Neural progenitor cell (in vitro differentiated cells): Measurements from ENCODE around the gene TPSAB1. TPM values are rescaled to one million over a fixed set of nuclear protein-coding genes. Genes with fewer than 3 reads are reported as not detected.

Experiments
- DNase-seq: peaks from one replicate; pipeline ENCODE4 v3.0.0-alpha.2; 2016; ENCODE audit warnings: low spot score
- H2AFZ ChIP-seq: fragments of 200-600 bp; sonication (generic); replicated peaks from 2 replicates; pipeline ENCODE4 v1.6.1; 2016; ENCODE audit warnings: antibody characterized with exemption
- H3F3A ChIP-seq: fragments of 200-600 bp; sonication (generic); 2 replicates; pipeline ENCODE4 v1.6.1; 2016; ENCODE audit warnings: antibody characterized with exemption, low read depth
- H3K27ac ChIP-seq: fragments of 200-600 bp; sonication (generic); 2 replicates; pipeline ENCODE4 v1.5.1; 2016; ENCODE audit warnings: mild to moderate bottlenecking
- H3K27me3 ChIP-seq: fragments of 200-600 bp; sonication (generic); 2 replicates; pipeline ENCODE4 v1.6.1; 2016; ENCODE audit warnings: mild to moderate bottlenecking, moderate library complexity
- H3K36me3 ChIP-seq: fragments of 200-600 bp; sonication (generic); 2 replicates; pipeline ENCODE4 v1.5.1; 2016
- H3K4me1 ChIP-seq: fragments of 200-600 bp; sonication (generic); 2 replicates; pipeline ENCODE4 v1.6.1; 2016; ENCODE audit warnings: mixed run types
- H3K4me2 ChIP-seq: fragments of 200-600 bp; sonication (generic); 2 replicates; pipeline ENCODE4 v1.6.1; 2016
- H3K4me3 ChIP-seq: fragments of 200-600 bp; sonication (generic); 2 replicates; pipeline ENCODE4 v1.5.1; 2016
- H3K79me2 ChIP-seq: fragments of 200-600 bp; sonication (generic); 2 replicates; pipeline ENCODE4 v1.6.1; 2016; ENCODE audit warnings: low read depth
- H3K9ac ChIP-seq: fragments of 200-600 bp; sonication (generic); 2 replicates; pipeline ENCODE4 v1.6.1; 2016
- H3K9me3 ChIP-seq: fragments of 200-600 bp; sonication (generic); 2 replicates; pipeline ENCODE4 v1.5.1; 2016; ENCODE audit warnings: low read depth
- H4K20me1 ChIP-seq: fragments of 200-600 bp; sonication (generic); 2 replicates; pipeline ENCODE4 v1.6.1; 2016; ENCODE audit warnings: low read depth
- H3K27ac Mint-ChIP-seq: 3 replicates; pipeline ENCODE4 v1.8.0; 2021; ENCODE audit warnings: mixed read lengths
- H3K27me3 Mint-ChIP-seq: 2 replicates; pipeline ENCODE4 v1.8.0; 2022; ENCODE audit warnings: low read depth, mild to moderate bottlenecking, inconsistent platforms, moderate library complexity, mixed read lengths; ENCODE audit not compliant: insufficient read depth
- H3K36me3 Mint-ChIP-seq: 3 replicates; pipeline ENCODE4 v1.8.0; 2021; ENCODE audit warnings: mixed read lengths
- H3K4me1 Mint-ChIP-seq: 3 replicates; pipeline ENCODE4 v1.8.0; 2021; ENCODE audit warnings: mixed read lengths
- H3K4me3 Mint-ChIP-seq: 3 replicates; pipeline ENCODE4 v1.8.0; 2021; ENCODE audit warnings: mild to moderate bottlenecking, moderate library complexity, mixed read lengths
- H3K9me3 Mint-ChIP-seq: 3 replicates; pipeline ENCODE4 v1.8.0; 2020; ENCODE audit warnings: mixed read lengths
- CTCF ChIP-seq: fragments of 200-600 bp; sonication (generic); IDR thresholded peaks from 2 replicates; pipeline ENCODE4 v1.5.1; 2017; ENCODE audit warnings: antibody characterized with exemption, mild to moderate bottlenecking
- EZH2 ChIP-seq: fragments of 200-600 bp; sonication (generic); IDR thresholded peaks from 2 replicates; pipeline ENCODE4 v1.6.1; 2017; ENCODE audit warnings: antibody characterized with exemption, mild to moderate bottlenecking, moderate library complexity
- EZH2phosphoT487 ChIP-seq: fragments of 200-600 bp; sonication (generic); IDR thresholded peaks from 2 replicates; pipeline ENCODE4 v1.6.1; 2017; ENCODE audit warnings: antibody characterized with exemption
- total RNA-seq: library from RNA; depleted of rRNA; stranded (reverse); fragments of >200 nt; gene quantifications from 2 replicates; pipeline ENCODE4 v1.2.3, GENCODE V29; 2015; ENCODE audit warnings: low replicate concordance

Gene TPSAB1
- total RNA-seq, 1 donor from 2014 or later: not detected

GRCh38 chr16:1218061-1218929 lies 22.2 kb upstream of the TPSAB1 start:
- Histone ChIP-seq H2AFZ (no peak overlapping the region), H3K4me2 (no peak overlapping the region), H3K4me1 (no peaks in the 10 kb centered on the region), H3K36me3 (no peaks in the 10 kb centered on the region), H3K9me3 (no peaks in the 10 kb centered on the region), H3K27me3 (no peaks in the 10 kb centered on the region), H4K20me1 (no peaks in the 10 kb centered on the region), H3F3A (no peaks in the 10 kb centered on the region), H3K9ac (no peak overlapping the region), H3K4me3 (no peak overlapping the region), H3K27ac (no peak overlapping the region), H3K79me2 (no peaks in the 10 kb centered on the region)
- Mint-ChIP-seq H3K4me3 (no peak overlapping the region), H3K27me3 (no peaks in the 10 kb centered on the region), H3K9me3 (no peaks in the 10 kb centered on the region), H3K4me1 (no peaks in the 10 kb centered on the region), H3K36me3 (no peaks in the 10 kb centered on the region), H3K27ac (no peak overlapping the region)
- TF ChIP-seq EZH2 (no peak), CTCF (no peak), EZH2phosphoT487 (no peak)
- DNase-seq: no peak

GRCh38 chr16:1218930-1219611 lies 21.4 kb upstream of the TPSAB1 start:
- no peak for TF ChIP-seq CTCF
- TF ChIP-seq EZH2phosphoT487: no peak
- no peak for TF ChIP-seq EZH2
- Histone ChIP-seq H3K4me3 (no peak overlapping the region), H3K9ac (no peak overlapping the region), H3K36me3 (no peaks in the 10 kb centered on the region), H3K27me3 (no peaks in the 10 kb centered on the region), H3K9me3 (no peaks in the 10 kb centered on the region), H2AFZ (no peak overlapping the region), H4K20me1 (no peaks in the 10 kb centered on the region), H3K27ac (no peak overlapping the region), H3K4me1 (no peaks in the 10 kb centered on the region), H3K4me2 (no peak overlapping the region), H3K79me2 (no peaks in the 10 kb centered on the region), H3F3A (no peaks in the 10 kb centered on the region)
- DNase-seq: no peak
- no peaks in the 10 kb centered on the region for H3K4me1 Mint-ChIP-seq
- H3K36me3 Mint-ChIP-seq: no peaks in the 10 kb centered on the region
- no peak overlapping the region for H3K27ac Mint-ChIP-seq
- H3K4me3 Mint-ChIP-seq: no peak overlapping the region
- peaks cover 2% of the 10 kb centered on the region for H3K27me3 Mint-ChIP-seq
- H3K9me3 Mint-ChIP-seq: no peaks in the 10 kb centered on the region

DNA sequence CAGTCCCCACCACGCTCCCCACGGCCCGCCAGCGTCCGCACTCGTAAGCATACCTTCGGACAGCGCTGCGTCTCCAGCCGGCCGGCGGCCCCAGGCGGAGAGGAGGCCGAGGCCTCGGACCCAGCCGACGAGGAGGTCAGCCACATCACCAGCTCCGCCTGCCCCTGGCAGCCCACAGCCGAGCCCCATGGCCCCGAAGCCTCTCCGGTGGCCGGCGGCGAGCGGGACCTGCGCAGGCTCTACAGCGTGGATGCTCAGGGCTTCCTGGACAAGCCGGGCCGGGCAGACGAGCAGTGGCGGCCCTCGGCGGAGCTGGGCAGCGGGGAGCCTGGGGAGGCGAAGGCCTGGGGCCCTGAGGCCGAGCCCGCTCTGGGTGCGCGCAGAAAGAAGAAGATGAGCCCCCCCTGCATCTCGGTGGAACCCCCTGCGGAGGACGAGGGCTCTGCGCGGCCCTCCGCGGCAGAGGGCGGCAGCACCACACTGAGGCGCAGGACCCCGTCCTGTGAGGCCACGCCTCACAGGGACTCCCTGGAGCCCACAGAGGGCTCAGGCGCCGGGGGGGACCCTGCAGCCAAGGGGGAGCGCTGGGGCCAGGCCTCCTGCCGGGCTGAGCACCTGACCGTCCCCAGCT lies 20.3 kb upstream of the TPSAB1 start:
- Histone ChIP-seq H3K27me3 (no peaks in the 10 kb centered on the region), H3K4me3 (no peak overlapping the region), H3K79me2 (no peaks in the 10 kb centered on the region), H3K4me2 (no peak overlapping the region), H4K20me1 (no peaks in the 10 kb centered on the region), H3K4me1 (no peaks in the 10 kb centered on the region), H3K27ac (no peak overlapping the region), H3K9me3 (no peaks in the 10 kb centered on the region), H3K36me3 (no peaks in the 10 kb centered on the region), H2AFZ (no peak overlapping the region), H3F3A (no peaks in the 10 kb centered on the region), H3K9ac (no peak overlapping the region)
- H3K36me3 Mint-ChIP-seq: no peaks in the 10 kb centered on the region
- no peak overlapping the region for H3K27ac Mint-ChIP-seq
- no peaks in the 10 kb centered on the region for H3K4me1 Mint-ChIP-seq
- no peak for TF ChIP-seq CTCF
- TF ChIP-seq EZH2phosphoT487: no peak
- TF ChIP-seq EZH2: no peak
- H3K4me3 Mint-ChIP-seq: no peak overlapping the region
- no peak for DNase-seq
- peaks cover 2% of the 10 kb centered on the region for H3K27me3 Mint-ChIP-seq
- H3K9me3 Mint-ChIP-seq: no peaks in the 10 kb centered on the region
